Ishikawa (cell line): ENCODE measurements around the gene ACVR1B.

ENCODE experiments used
- CEBPB ChIP-seq: IDR thresholded peaks from 2 replicates; pipeline ENCODE4 v1.6.1; 2012
- CREB1 ChIP-seq: IDR thresholded peaks from 2 replicates; pipeline ENCODE4 v1.6.1; 2012; ENCODE audit warnings: low read depth
- EGR1 ChIP-seq: IDR thresholded peaks from 2 replicates; pipeline ENCODE4 v1.6.1; 2012
- EP300 ChIP-seq: IDR thresholded peaks from 2 replicates; pipeline ENCODE4 v1.6.1; 2012; ENCODE audit warnings: borderline replicate concordance
- MAX ChIP-seq: IDR thresholded peaks from 2 replicates; pipeline ENCODE4 v1.6.1; 2012
- NFIC ChIP-seq: IDR thresholded peaks from 2 replicates; pipeline ENCODE4 v1.6.1; 2012
- RAD21 ChIP-seq: IDR thresholded peaks from 2 replicates; pipeline ENCODE4 v1.6.1; 2012; ENCODE audit warnings: low read depth
- REST ChIP-seq: IDR thresholded peaks from 2 replicates; pipeline ENCODE4 v1.6.1; 2012; ENCODE audit warnings: low read depth, mild to moderate bottlenecking
- TEAD4 ChIP-seq: IDR thresholded peaks from 2 replicates; pipeline ENCODE4 v1.6.1; 2012
- YY1 ChIP-seq: IDR thresholded peaks from 2 replicates; pipeline ENCODE4 v1.6.1; 2012; ENCODE audit warnings: low read depth
- ZBTB7A ChIP-seq: IDR thresholded peaks from 2 replicates; pipeline ENCODE4 v1.6.1; 2012; ENCODE audit warnings: low read depth

DNA sequence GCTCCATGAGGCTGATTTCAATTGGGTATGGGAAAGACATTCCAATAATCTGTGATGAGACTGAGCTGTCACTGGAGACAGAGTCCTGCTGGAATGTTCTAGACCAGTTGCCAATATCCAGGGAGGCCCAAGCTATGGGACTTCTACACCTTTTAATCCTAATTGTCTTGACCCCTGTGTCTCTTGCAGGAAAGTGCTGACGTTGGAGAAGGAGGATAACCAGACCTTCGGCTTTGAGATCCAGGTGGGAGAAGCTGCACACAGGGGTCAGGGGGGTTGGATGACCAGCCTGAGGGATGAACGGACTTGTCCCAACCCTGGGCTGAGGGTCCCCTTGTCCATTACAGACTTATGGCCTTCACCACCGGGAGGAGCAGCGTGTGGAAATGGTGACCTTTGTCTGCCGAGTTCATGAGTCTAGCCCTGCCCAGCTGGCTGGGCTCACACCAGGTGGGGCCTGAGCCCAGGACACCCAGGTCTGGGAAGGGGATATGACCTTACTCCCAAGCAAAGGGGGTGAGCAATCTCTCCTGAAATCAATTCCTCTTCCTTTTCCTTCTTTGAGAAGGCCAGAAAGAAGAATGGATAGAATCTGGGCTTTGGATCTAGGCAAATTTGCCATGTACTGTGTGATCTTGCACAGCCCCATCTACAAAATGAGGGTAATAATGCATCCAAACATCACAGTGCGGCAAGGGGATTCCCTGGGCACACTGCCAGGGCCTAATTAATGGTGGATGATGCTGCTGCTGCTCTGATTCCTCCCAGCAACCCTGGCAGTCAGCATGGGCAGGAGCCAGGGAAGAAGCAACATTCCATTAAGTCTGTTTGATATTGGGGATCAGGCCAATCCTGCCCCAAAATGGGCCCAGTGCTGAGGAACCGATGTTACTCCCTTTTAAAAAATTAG, 59.4 kb downstream of the ACVR1B start:
- TF ChIP-seq MAX, result no peak
- TF ChIP-seq EGR1, result no peak
- TF ChIP-seq TEAD4, result no peak
- TF ChIP-seq EP300, result no peak
- no peak for TF ChIP-seq RAD21
- TF ChIP-seq CEBPB, result no peak
- TF ChIP-seq ZBTB7A, result no peak
- TF ChIP-seq YY1, result no peak
- TF ChIP-seq CREB1, result no peak
- no peak for TF ChIP-seq REST
- TF ChIP-seq NFIC, result no peak
